ENCODE results near the gene DBF4B. TPM values are rescaled to one million over a fixed set of nuclear protein-coding genes. Genes with fewer than 3 reads are reported as not detected.
A peak's percentile ranks its signal among the peaks of the same experiment; 100 is the strongest.

The DBF4B gene
- total RNA-seq, 1 experiment from 2014 or later: 20.5 TPM

GRCh38 chr17:44772308-44773045 is 64.0 kb downstream of the DBF4B start:
- CTCF ChIA-PET: interaction anchor here (0.6 kb wide), 2 partner anchors 9 to 248 kb away, joined by 3 to 4 read pairs; no protein-coding TSS in a partner anchor
- no peak for TF ChIP-seq CTCF (conservative IDR thresholded peaks at IDR 0.05; ENCODE audit: low read depth, low read length)
- TF ChIP-seq EZH2 (IDR thresholded peaks at IDR 0.05; ENCODE audit: borderline replicate concordance, low read depth, low read length, poor library complexity, severe bottlenecking): no peak
- H3K27me3 ChIP-seq (replicated peaks; ENCODE audit: insufficient read depth, low read depth, low read length, poor library complexity): no peaks in the 10 kb centered on the region
- intact Hi-C loops (cut with micrococcal nuclease; ENCODE audit: unreplicated experiment): loop anchor here (10.0 kb wide), 1 partner anchor 322 kb away; no protein-coding TSS in a partner anchor
- BruUV-seq (replicated peaks): no TSS peak
- POLR2A ChIA-PET (ENCODE audit: low non-redundant PET): no interaction called here
- no peaks in the 10 kb centered on the region for H3K36me3 ChIP-seq (ENCODE audit: insufficient read depth, low read length, poor library complexity, severe bottlenecking)
- H3K4me3 ChIP-seq (ENCODE audit: low read depth, low read length, poor library complexity, severe bottlenecking): no peak overlapping the region
- no peak overlapping the region for H3K27ac ChIP-seq (ENCODE audit: low read depth, low read length, poor library complexity, severe bottlenecking)
- no peak for DNase-seq (ENCODE audit: low spot score)
- no peaks in the 10 kb centered on the region for H3K9me3 ChIP-seq (ENCODE audit: low read depth, low read length, poor library complexity, severe bottlenecking)
- no peaks in the 10 kb centered on the region for H3K4me1 ChIP-seq (ENCODE audit: insufficient read depth, low read length, poor library complexity, severe bottlenecking)

GRCh38 chr17:44773140-44773539 is 64.7 kb downstream of the DBF4B start:
- Histone ChIP-seq H3K27me3 (replicated peaks; ENCODE audit: insufficient read depth, low read depth, low read length, poor library complexity) (no peaks in the 10 kb centered on the region), H3K27ac (ENCODE audit: low read depth, low read length, poor library complexity, severe bottlenecking) (no peak overlapping the region), H3K36me3 (ENCODE audit: insufficient read depth, low read length, poor library complexity, severe bottlenecking) (no peaks in the 10 kb centered on the region), H3K4me1 (ENCODE audit: insufficient read depth, low read length, poor library complexity, severe bottlenecking) (no peaks in the 10 kb centered on the region), H3K4me3 (ENCODE audit: low read depth, low read length, poor library complexity, severe bottlenecking) (no peak overlapping the region), H3K9me3 (ENCODE audit: low read depth, low read length, poor library complexity, severe bottlenecking) (no peaks in the 10 kb centered on the region)
- TF ChIP-seq CTCF (conservative IDR thresholded peaks at IDR 0.05; ENCODE audit: low read depth, low read length) (no peak), EZH2 (IDR thresholded peaks at IDR 0.05; ENCODE audit: borderline replicate concordance, low read depth, low read length, poor library complexity, severe bottlenecking) (no peak)
- no TSS peak for BruUV-seq (replicated peaks)
- ChIA-PET CTCF (interaction anchor here (0.6 kb wide), 1 partner anchor 247 kb away, joined by 3 read pairs; no protein-coding TSS in a partner anchor), POLR2A (ENCODE audit: low non-redundant PET) (no interaction called here)
- DNase-seq (ENCODE audit: low spot score): no peak
- intact Hi-C loops (cut with micrococcal nuclease; ENCODE audit: unreplicated experiment): loop anchor here (10.0 kb wide), 1 partner anchor 322 kb away; no protein-coding TSS in a partner anchor

GRCh38 chr17:44774271-44775135 is 66.0 kb downstream of the DBF4B start:
- POLR2A ChIA-PET (ENCODE audit: low non-redundant PET): interaction anchor here (0.6 kb wide), 1 partner anchor 1347 kb away, joined by 3 read pairs; no protein-coding TSS in a partner anchor
- no peaks in the 10 kb centered on the region for H3K36me3 ChIP-seq (ENCODE audit: insufficient read depth, low read length, poor library complexity, severe bottlenecking)
- BruUV-seq (replicated peaks): no TSS peak
- peak overlapping the region; percentile 34 for H3K4me3 ChIP-seq (ENCODE audit: low read depth, low read length, poor library complexity, severe bottlenecking)
- CTCF ChIA-PET: interaction anchor here (1.3 to 1.5 kb wide), 3 partner anchors 92 to 361 kb away, joined by 3 to 6 read pairs (median 3); partner anchors contain the start of gene ACBD4
- peak; percentile 89 for DNase-seq (ENCODE audit: low spot score)
- no peaks in the 10 kb centered on the region for H3K27me3 ChIP-seq (replicated peaks; ENCODE audit: insufficient read depth, low read depth, low read length, poor library complexity)
- intact Hi-C loops (cut with micrococcal nuclease; ENCODE audit: unreplicated experiment): loop anchor here (1.0 to 10.0 kb wide), 4 partner anchors 91 to 358 kb away; partner anchors contain the start of gene PLCD3
- H3K27ac ChIP-seq (ENCODE audit: low read depth, low read length, poor library complexity, severe bottlenecking): no peak overlapping the region
- H3K9me3 ChIP-seq (ENCODE audit: low read depth, low read length, poor library complexity, severe bottlenecking): no peaks in the 10 kb centered on the region
- TF ChIP-seq CTCF (conservative IDR thresholded peaks at IDR 0.05; ENCODE audit: low read depth, low read length) (peak; percentile 82), EZH2 (IDR thresholded peaks at IDR 0.05; ENCODE audit: borderline replicate concordance, low read depth, low read length, poor library complexity, severe bottlenecking) (no peak)
- H3K4me1 ChIP-seq (ENCODE audit: insufficient read depth, low read length, poor library complexity, severe bottlenecking): no peaks in the 10 kb centered on the region
